ENCODE data around the gene NFIC. TPM values are rescaled to one million over a fixed set of nuclear protein-coding genes. Genes with fewer than 3 reads are reported as not detected.

Gene NFIC
- total and polyA plus RNA-seq, 4 donors, result 12.8 to 100 (median 75.1) TPM

DNA sequence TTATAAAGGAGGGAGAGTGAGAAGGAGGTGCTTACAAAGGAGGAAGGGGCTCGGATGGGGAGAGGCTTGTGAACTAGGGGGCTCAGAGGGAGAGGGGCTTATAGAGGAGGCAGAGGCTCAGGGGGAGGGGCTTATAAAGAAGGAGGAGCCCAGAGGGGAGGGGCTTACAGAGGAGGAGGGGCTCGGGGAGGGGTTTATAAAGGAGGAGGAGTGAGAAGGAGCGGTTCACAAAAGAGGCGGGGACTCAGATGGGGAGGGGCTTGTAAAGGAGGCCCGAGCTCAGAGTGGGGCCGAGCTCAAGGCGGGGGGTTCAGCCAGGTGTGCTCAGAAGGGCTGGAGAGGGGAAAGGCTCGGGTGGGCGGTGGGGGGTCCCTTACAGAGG, 113.4 kb downstream of the NFIC start:
- H3K4me3 ChIP-seq (ENCODE audit: low read depth in 1 of 3, low read length in 3 of 3), result peak overlapping the region in 1 of 3 donors; percentile 0
- WGBS, result 44% methylated on average over 9 of the region's 9 CpGs
- no peaks in the 10 kb centered on the region for H3K4me1 ChIP-seq (ENCODE audit: control insufficient read depth in 4 of 4, insufficient read depth in 4 of 4, low read length in 3 of 4)
- no peak overlapping the region for H3K27ac ChIP-seq (ENCODE audit: low read depth in 1 of 2, low read length in 2 of 2)
- no peaks in the 10 kb centered on the region for H3K9me3 ChIP-seq (ENCODE audit: control insufficient read depth in 4 of 4, low read length in 3 of 4)
- no peak for DNase-seq (ENCODE audit: low spot score)
- no peak overlapping the region for H3K9ac ChIP-seq (ENCODE audit: low read depth in 1 of 2, low read length in 2 of 2)
- H3K36me3 ChIP-seq (ENCODE audit: control insufficient read depth in 4 of 4, insufficient read depth in 3 of 4, low read depth in 1 of 4, low read length in 3 of 4), result no peaks in the 10 kb centered on the region
- H3K27me3 ChIP-seq (ENCODE audit: control insufficient read depth in 4 of 4, insufficient read depth in 4 of 4, low read length in 3 of 4), result peaks cover 0 to 2% (median 0%) of the 10 kb centered on the region in 4 donors
- TF ChIP-seq FOXA2 (IDR thresholded peaks at IDR 0.05) (no peak), NR2F2 (IDR thresholded peaks at IDR 0.05) (no peak), TAF1 (conservative IDR thresholded peaks at IDR 0.05) (no peak), YY1 (IDR thresholded peaks at IDR 0.05) (no peak), RAD21 (IDR thresholded peaks at IDR 0.05) (no peak), JUND (IDR thresholded peaks at IDR 0.05) (no peak), EGR1 (IDR thresholded peaks at IDR 0.05; ENCODE audit: low read depth in 2 of 2) (no peak), HNF4G (IDR thresholded peaks at IDR 0.05) (no peak), SP1 (IDR thresholded peaks at IDR 0.05) (no peak), GABPA (IDR thresholded peaks at IDR 0.05 in 1 of 2, conservative IDR thresholded peaks at IDR 0.05 in 1 of 2) (no peak)
- TF ChIP-seq, protein P1, sequence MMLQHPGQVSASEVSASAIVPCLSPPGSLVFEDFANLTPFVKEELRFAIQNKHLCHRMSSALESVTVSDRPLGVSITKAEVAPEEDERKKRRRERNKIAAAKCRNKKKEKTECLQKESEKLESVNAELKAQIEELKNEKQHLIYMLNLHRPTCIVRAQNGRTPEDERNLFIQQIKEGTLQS (IDR thresholded peaks at IDR 0.05), result no peak
- TF ChIP-seq, protein P2, sequence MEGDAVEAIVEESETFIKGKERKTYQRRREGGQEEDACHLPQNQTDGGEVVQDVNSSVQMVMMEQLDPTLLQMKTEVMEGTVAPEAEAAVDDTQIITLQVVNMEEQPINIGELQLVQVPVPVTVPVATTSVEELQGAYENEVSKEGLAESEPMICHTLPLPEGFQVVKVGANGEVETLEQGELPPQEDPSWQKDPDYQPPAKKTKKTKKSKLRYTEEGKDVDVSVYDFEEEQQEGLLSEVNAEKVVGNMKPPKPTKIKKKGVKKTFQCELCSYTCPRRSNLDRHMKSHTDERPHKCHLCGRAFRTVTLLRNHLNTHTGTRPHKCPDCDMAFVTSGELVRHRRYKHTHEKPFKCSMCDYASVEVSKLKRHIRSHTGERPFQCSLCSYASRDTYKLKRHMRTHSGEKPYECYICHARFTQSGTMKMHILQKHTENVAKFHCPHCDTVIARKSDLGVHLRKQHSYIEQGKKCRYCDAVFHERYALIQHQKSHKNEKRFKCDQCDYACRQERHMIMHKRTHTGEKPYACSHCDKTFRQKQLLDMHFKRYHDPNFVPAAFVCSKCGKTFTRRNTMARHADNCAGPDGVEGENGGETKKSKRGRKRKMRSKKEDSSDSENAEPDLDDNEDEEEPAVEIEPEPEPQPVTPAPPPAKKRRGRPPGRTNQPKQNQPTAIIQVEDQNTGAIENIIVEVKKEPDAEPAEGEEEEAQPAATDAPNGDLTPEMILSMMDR (IDR thresholded peaks at IDR 0.05; ENCODE audit: low read depth, low read length, missing input control), result no peak
- TF ChIP-seq, protein P3, sequence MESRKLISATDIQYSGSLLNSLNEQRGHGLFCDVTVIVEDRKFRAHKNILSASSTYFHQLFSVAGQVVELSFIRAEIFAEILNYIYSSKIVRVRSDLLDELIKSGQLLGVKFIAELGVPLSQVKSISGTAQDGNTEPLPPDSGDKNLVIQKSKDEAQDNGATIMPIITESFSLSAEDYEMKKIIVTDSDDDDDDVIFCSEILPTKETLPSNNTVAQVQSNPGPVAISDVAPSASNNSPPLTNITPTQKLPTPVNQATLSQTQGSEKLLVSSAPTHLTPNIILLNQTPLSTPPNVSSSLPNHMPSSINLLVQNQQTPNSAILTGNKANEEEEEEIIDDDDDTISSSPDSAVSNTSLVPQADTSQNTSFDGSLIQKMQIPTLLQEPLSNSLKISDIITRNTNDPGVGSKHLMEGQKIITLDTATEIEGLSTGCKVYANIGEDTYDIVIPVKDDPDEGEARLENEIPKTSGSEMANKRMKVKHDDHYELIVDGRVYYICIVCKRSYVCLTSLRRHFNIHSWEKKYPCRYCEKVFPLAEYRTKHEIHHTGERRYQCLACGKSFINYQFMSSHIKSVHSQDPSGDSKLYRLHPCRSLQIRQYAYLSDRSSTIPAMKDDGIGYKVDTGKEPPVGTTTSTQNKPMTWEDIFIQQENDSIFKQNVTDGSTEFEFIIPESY (IDR thresholded peaks at IDR 0.05), result no peak
- TF ChIP-seq, protein P4, sequence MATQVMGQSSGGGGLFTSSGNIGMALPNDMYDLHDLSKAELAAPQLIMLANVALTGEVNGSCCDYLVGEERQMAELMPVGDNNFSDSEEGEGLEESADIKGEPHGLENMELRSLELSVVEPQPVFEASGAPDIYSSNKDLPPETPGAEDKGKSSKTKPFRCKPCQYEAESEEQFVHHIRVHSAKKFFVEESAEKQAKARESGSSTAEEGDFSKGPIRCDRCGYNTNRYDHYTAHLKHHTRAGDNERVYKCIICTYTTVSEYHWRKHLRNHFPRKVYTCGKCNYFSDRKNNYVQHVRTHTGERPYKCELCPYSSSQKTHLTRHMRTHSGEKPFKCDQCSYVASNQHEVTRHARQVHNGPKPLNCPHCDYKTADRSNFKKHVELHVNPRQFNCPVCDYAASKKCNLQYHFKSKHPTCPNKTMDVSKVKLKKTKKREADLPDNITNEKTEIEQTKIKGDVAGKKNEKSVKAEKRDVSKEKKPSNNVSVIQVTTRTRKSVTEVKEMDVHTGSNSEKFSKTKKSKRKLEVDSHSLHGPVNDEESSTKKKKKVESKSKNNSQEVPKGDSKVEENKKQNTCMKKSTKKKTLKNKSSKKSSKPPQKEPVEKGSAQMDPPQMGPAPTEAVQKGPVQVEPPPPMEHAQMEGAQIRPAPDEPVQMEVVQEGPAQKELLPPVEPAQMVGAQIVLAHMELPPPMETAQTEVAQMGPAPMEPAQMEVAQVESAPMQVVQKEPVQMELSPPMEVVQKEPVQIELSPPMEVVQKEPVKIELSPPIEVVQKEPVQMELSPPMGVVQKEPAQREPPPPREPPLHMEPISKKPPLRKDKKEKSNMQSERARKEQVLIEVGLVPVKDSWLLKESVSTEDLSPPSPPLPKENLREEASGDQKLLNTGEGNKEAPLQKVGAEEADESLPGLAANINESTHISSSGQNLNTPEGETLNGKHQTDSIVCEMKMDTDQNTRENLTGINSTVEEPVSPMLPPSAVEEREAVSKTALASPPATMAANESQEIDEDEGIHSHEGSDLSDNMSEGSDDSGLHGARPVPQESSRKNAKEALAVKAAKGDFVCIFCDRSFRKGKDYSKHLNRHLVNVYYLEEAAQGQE (IDR thresholded peaks at IDR 0.05), result no peak
- TF ChIP-seq, protein P5, sequence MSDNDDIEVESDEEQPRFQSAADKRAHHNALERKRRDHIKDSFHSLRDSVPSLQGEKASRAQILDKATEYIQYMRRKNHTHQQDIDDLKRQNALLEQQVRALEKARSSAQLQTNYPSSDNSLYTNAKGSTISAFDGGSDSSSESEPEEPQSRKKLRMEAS (IDR thresholded peaks at IDR 0.05), result no peak
